D721Med (cell line): ENCODE data around the gene AGPAT3.

Experiments used
- DNase-seq: peaks from one replicate; pipeline ENCODE4 v3.0.0; 2011; ENCODE audit warnings: low spot score; ENCODE audit not compliant: insufficient read length
- FAIRE-seq: peaks from 2 replicates; lab custom pipeline; 2011; peaks lifted over from hg19 to GRCh38; lab: Jason Lieb, UNC
- TF ChIP-seq, protein P1 (sequence below): IDR thresholded peaks from 2 replicates; pipeline ENCODE4 v1.5.1; 2012; ENCODE audit warnings: mild to moderate bottlenecking, control low read depth; ENCODE audit not compliant: insufficient read depth; ENCODE audit errors: missing control alignments

Gene AGPAT3

GRCh38 chr21:43880111-43880985 is 15.3 kb downstream of the AGPAT3 start:
- no peak for DNase-seq
- FAIRE-seq: no peak
- TF ChIP-seq, protein P1, sequence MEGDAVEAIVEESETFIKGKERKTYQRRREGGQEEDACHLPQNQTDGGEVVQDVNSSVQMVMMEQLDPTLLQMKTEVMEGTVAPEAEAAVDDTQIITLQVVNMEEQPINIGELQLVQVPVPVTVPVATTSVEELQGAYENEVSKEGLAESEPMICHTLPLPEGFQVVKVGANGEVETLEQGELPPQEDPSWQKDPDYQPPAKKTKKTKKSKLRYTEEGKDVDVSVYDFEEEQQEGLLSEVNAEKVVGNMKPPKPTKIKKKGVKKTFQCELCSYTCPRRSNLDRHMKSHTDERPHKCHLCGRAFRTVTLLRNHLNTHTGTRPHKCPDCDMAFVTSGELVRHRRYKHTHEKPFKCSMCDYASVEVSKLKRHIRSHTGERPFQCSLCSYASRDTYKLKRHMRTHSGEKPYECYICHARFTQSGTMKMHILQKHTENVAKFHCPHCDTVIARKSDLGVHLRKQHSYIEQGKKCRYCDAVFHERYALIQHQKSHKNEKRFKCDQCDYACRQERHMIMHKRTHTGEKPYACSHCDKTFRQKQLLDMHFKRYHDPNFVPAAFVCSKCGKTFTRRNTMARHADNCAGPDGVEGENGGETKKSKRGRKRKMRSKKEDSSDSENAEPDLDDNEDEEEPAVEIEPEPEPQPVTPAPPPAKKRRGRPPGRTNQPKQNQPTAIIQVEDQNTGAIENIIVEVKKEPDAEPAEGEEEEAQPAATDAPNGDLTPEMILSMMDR: no peak

DNA sequence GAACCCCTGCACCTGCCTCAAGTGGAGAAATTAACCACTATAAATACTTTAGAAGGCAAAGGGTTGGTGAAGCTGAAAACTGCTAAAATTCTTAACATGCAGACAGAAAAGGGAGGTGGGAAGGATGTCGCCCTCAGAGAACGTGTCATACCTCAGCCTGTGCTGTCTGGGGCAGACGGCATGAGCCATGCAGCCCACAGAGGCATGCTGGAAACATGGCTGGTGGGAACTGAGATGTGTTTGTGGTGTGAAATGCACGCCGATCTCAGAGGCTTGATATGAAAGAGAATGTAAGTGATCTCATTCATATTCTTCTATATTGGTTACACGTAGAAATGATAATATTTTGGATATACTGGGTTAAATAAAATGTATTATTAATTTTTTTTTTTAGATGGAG is 16.3 kb downstream of the AGPAT3 start:
- TF ChIP-seq, protein P1: no peak
- no peak for DNase-seq
- no peak for FAIRE-seq

GRCh38 chr21:43881935-43882334 is 16.9 kb downstream of the AGPAT3 start:
- TF ChIP-seq, protein P1: no peak
- FAIRE-seq (no peak), DNase-seq (no peak)

- TF ChIP-seq, protein P1: no peak
- no peak for DNase-seq
- no peak for FAIRE-seq
These were observed 18.0 kb downstream of the AGPAT3 start for GRCh38 chr21:43882952-43883545.

DNA sequence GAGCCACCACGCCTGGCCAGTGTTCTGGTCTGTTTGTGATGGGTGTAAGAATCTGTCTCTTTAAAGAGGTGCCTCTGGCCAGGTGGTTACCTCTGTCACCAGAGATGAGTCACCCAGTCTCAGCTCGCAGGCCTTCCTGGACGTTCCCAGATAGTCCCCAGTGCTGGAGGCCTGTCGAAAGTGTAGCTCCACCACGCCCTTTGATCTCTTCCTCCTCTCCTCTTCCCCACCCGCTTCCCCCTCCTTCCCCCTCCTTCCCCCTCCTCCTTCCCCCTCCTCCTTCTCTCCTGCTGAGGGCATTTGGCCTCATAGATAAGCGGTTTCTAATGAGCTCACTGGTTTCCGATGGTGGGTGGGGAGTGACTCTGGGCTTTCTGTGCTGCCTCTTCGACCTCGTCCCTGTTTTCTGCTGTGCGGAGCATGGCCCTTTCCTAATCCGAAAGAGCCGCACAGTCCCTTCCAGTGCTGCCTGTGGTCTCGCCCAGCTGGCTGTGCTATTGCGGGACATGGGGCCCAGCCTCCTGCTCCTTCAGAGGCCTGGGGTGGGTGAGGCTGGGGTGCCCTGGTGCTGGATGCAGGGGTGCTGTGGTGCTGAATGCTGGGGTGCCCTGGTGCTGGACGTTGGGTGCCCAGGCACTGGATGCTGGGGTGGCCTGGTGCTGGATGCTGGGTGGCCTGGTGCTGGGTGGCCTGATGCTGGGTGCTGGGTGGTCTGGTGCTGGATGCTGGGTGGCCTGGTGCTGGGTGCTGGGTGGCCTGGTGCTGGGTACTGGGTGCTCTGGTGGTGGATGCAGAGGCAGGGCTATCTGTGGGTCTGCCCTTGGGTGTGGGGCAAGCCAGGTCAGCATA is 19.2 kb downstream of the AGPAT3 start:
- TF ChIP-seq, protein P1: no peak
- DNase-seq (peak; percentile 70), FAIRE-seq (no peak)

DNA sequence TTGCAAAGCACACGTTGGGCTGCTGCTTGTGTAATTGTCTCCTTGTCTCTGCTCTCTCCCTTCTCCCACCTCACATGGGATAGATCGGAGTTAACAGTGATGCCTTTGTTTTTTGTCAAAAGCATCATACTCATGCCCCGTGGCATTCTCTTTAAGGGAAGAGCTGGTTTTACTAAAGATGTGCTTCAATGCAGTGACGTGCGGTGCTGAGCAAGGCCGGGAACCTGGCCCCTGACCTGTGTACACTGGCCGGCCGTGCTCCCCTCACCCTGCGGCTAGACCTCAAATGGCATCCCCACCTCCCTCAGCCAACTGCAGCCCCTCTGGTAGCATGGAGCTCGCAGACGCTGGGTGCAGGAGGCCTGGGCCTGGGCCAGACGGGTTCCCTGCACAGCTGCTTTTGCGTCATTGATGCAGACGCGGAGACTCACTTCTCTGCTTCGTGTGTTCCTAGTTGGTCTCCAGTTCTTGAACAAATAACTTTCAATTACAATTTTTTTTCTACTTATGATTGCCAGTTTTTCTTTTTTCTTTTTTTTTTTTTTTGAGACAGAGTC is 19.9 kb downstream of the AGPAT3 start:
- TF ChIP-seq, protein P1: no peak
- DNase-seq: no peak
- FAIRE-seq: no peak
